IPS-NIHi11 (cell line): Measurements from ENCODE around the gene ZC3H7B.
"Not testable (repeated sequence)": the region's sequence is repeated elsewhere in the genome, so short reads cannot be mapped to it uniquely, and the experiment has no call there.

Experiments used
- DNase-seq: peaks from one replicate; pipeline ENCODE4 v3.0.0; 2012; ENCODE audit warnings: mixed read lengths, low spot score

ZC3H7B gene

GRCh38 chr22:41301085-41302020 is at the start of gene ZC3H7B:
Gene ZC3H7B, plus strand, starts transcription at chr22:41301525. Its CDS starts 19,136 bp downstream, at chr22:41320661.
- peak; percentile 97 for DNase-seq

- no peak for DNase-seq
These were observed 49.0 kb upstream of the ZC3H7B start for GRCh38 chr22:41252365-41252764.

DNA sequence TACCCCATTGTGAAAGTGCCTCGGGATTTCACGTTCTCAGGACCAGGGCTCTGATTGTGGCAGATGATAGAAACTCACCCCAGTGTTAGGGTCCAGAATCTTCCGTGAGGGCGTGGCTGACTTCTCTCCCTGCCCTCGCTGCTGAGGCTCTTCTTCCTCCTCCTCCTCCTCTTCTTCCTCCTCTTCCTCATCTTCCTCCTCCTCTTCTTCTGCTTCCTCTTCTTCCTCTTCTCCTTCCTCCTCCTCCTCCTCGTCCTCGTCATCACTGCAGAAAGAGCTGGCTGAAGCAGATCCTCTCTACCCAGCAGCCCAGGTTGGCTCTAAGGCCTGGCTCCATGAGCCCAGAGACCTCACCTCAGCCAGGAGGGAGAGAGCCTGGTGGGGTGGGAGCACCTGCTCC is 47.1 kb upstream of the ZC3H7B start:
- DNase-seq, result no peak

- DNase-seq, result peak; percentile 78
These were observed 44.8 kb upstream of the ZC3H7B start for GRCh38 chr22:41256254-41257253.

DNA sequence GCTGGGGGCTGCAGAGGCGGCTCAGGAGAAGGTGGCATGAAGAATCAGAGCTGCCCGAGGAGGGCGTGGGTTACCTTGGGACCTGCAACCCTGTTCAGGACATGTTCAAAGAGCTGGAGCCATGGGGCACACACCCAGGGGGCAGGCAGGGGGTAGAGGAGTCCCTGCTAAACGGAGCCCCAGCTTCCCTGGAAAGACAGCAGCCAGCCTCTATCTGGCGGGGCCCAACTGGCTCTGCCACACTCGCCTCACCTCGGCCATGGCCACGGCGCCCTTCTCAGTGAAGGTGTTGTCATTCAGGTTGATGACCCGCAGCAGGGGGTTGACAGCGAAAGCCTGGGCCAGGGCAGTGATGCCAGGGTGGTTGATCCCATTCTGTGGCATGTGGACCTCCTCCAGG is 43.6 kb upstream of the ZC3H7B start:
- DNase-seq, result no peak

- not testable (repeated sequence) for DNase-seq
These were observed 41.6 kb upstream of the ZC3H7B start for GRCh38 chr22:41259756-41260155.

DNA sequence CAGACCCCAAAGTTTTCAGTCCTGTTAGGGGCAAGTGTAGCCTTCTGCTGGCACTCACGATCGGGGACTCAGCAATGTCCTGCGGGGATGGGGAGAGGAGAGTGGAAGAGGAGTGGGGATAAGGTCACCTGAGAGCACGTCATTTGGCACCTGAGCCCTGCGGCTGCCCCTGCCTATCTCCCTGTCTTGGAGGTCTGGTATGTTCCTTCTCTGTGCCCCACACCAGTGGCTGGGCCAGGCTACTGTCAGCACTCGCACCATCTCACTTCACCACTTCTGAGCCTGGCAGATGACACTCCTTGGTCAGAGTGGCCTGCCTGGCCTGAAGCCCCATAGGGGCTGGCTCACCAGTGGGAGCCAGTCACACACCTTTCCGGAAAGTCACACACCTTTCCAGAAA is 40.5 kb upstream of the ZC3H7B start:
- DNase-seq, result no peak

DNA sequence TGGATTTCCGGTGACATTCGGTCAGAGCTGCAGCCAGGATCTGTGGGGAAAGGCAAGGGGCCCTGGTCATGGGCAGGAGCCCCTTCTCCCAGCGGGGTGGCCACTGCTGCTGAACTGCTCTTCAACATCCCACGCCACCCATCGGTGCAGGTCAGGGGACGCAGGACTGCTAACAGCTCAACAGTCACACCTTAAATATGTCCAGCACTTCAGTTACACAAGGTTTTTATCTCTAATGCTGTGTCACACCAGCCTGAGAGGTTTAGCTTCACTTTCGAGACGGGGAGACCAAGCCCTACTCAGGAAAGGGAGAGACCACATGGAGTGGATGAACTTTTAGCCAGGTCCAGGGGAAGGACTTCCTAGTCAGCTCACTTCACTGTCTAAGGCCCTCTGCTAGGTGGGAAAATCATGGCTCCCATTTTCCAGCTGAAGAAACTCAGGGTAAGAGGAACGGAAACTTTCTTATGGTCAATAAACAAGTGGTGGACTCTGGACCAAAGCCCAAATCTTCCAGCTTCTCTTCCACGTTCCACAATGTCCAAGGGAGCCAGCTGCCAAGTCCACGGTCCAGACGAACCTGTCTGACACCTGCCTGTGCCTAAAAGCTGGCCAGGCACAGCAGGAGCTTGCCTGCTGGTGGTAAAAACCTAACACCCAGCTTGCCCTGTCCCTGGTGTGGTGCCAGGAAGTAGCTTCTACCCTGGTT is 39.6 kb upstream of the ZC3H7B start:
- DNase-seq, result no peak

DNA sequence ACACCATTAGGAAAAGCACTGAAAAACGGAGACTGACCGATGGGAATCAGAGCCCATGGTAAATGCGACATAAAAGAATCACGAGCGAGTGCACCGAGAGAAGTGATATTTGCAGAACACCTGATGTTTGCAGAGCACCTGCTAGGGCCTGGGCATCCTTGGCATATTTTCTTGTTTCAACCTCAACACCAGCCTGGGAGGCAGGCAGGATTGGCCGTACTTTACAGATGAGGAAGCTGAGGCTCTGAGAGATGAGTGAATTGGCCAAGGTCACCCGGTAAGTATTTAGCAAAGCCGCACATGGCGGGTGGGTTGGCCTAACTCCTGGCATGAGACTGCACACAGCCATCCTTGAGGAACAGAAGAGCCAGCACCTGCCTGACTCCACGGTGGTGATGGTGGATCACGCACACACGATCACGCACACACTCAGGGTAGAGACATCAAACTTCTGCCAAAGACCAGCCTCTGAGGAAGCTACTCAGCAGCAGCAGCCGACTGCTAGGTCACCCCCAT is 39.0 kb upstream of the ZC3H7B start:
- no peak for DNase-seq

- DNase-seq, result no peak
These were observed 37.6 kb upstream of the ZC3H7B start for GRCh38 chr22:41263704-41264103.

- DNase-seq, result no peak
These were observed 36.9 kb upstream of the ZC3H7B start for GRCh38 chr22:41264408-41264941.

DNA sequence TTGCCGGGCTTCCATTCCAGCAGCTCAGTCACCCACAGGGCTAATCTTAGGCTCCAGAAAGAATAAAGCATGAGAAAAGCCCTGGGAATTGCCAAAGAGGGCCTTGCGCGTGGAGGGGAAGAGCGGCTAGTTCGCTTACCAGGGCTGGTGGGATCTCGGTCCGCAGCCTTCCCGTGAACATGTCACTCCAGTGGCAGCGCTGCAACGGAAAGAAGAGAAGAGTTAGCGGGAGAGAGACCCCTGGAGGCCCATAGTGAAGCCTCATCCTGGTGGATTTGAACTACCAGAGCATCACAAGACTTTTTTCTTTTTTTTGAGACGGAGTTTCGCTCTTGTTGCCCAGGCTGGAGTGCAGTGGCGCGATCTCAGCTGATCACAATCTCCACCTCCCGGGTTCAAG is 33.4 kb upstream of the ZC3H7B start:
- DNase-seq, result no peak

- DNase-seq, result no peak
These were observed 29.5 kb upstream of the ZC3H7B start for GRCh38 chr22:41271787-41272186.

GRCh38 chr22:41273128-41273527 is 28.2 kb upstream of the ZC3H7B start:
- no peak for DNase-seq

- no peak for DNase-seq
These were observed 26.5 kb upstream of the ZC3H7B start for GRCh38 chr22:41274856-41275255.

GRCh38 chr22:41280065-41280464 is 21.3 kb upstream of the ZC3H7B start:
- DNase-seq, result no peak

DNA sequence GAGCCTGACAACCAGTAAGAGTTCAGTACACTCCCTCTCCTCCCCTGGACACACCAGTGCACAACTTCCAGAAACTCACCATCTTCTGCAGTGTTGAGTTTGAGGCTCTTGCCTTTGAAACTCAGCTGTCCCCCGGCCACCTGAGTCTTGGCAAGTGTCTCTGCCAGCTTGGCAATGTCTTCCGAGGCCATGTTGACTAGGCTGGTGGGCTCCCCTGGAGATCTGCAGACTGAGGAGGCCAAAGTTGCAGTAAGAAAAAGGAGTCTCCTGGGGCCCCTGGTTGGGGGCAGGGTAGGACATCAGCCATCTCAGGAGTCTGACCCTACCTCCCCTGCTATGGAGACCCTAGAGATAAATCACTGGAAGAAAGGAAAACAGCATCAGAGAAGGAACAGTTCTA is 20.5 kb upstream of the ZC3H7B start:
- no peak for DNase-seq

GRCh38 chr22:41284465-41284864 is 16.9 kb upstream of the ZC3H7B start:
- no peak for DNase-seq

GRCh38 chr22:41285441-41285819 is 15.9 kb upstream of the ZC3H7B start:
- DNase-seq, result peak; percentile 77

DNA sequence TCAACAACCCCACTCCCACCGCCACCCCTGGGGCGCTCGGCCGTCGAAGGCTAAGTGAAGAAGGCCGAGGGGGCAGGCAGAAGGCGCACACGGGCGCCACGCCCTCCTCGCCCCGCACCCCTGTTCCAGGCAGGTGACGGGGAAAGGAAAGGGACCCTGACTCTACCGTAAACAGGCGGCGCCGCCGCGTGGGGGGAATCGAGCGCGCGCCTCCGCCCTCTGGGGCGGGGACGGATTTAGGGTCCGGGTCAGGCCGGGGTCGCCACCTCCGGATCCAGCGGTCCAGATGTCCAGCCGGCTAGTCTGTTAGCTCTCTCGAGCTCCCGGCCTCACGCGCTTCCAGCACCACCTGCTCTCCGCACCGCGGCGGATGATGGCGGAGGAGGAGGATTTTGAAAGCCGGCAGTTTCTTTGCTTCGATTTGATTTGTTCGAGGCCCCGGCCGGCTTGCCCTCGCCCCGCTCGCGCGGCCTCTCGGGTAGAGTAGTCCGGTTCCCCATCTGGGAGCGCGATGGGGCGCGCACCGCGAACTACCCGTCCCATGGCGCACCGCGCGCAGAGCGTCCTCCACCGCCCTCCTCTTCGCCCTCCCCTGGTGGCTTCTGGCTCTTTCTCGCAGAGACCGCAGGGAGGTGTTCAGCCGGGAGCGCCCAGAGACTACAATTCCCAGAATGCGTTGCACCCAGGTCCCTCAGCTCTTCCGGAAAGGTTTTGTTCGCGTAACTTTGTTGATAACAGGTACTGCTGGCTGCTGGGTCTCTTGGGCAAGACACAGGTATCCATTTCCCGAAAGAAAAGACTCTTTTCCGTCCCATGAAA is 15.3 kb upstream of the ZC3H7B start, which contains the start of gene RANGAP1:
Gene RANGAP1, minus strand, starts transcription at position 368 of the 819 bp plus-strand sequence. CDS start 5,143 bp downstream, outside the sequence.
- DNase-seq, result peak; percentile 97
